WTC11 (cell line): ENCODE measurements around the gene CTNNAL1. TPM values are rescaled to one million over a fixed set of nuclear protein-coding genes. Genes with fewer than 3 reads are reported as not detected.

Source experiments
- ATAC-seq: fragments of 200-7000 bp; cut with Tn5 transposase; 2 replicates; pipeline ENCODE4 v1.10.0; 2021; ENCODE audit warnings: mild to moderate bottlenecking, moderate library complexity
- CTCF ChIA-PET: fragments of 300-600 bp; sonication (Branson Sonifier 250); formaldehyde crosslinking; loops from one replicate; lab custom pipeline; 2021; ENCODE audit warnings: antibody characterized with exemption; lab: Charles Lee
- POLR2A ChIA-PET: fragments of 350-600 bp; sonication (Branson Sonifier 250); formaldehyde crosslinking; loops from one replicate; lab custom pipeline; 2021; ENCODE audit warnings: antibody characterized with exemption; lab: Charles Lee
- DNase-seq: peaks from one replicate; pipeline ENCODE4 v3.0.0; 2021; ENCODE audit warnings: low spot score
- H3K27ac Mint-ChIP-seq: 2 replicates; pipeline ENCODE4 v1.8.0; 2021; ENCODE audit warnings: mixed read lengths
- H3K27me3 Mint-ChIP-seq: 2 replicates; pipeline ENCODE4 v1.8.0; 2021; ENCODE audit warnings: low read depth, mild to moderate bottlenecking, moderate library complexity, mixed read lengths
- H3K36me3 Mint-ChIP-seq: 2 replicates; pipeline ENCODE4 v1.8.0; 2021; ENCODE audit warnings: mixed read lengths
- H3K4me1 Mint-ChIP-seq: 2 replicates; pipeline ENCODE4 v1.8.0; 2022; ENCODE audit warnings: mixed read lengths
- H3K4me3 Mint-ChIP-seq: 2 replicates; pipeline ENCODE4 v1.8.0; 2021; ENCODE audit warnings: mild to moderate bottlenecking, moderate library complexity, mixed read lengths
- H3K9me3 Mint-ChIP-seq: 2 replicates; pipeline ENCODE4 v1.8.0; 2021; ENCODE audit warnings: mixed read lengths
- CBFB ChIP-seq: sonication (generic); formaldehyde crosslinking; IDR thresholded peaks from 2 replicates; pipeline ENCODE4 v1.8.1; 2022; ENCODE audit warnings: mild to moderate bottlenecking, low read depth, missing genetic modification reagents
- NR3C1 ChIP-seq: sonication (generic); formaldehyde crosslinking; conservative IDR thresholded peaks from 2 replicates; pipeline ENCODE4 v1.8.1; 2023; ENCODE audit warnings: low read depth, mild to moderate bottlenecking, missing genetic modification reagents
- SMAD3 ChIP-seq: sonication (generic); formaldehyde crosslinking; IDR thresholded peaks from 2 replicates; pipeline ENCODE4 v1.8.0; 2022; ENCODE audit warnings: missing genetic modification reagents, mild to moderate bottlenecking, borderline replicate concordance
- TEAD4 ChIP-seq: sonication (generic); formaldehyde crosslinking; IDR thresholded peaks from 2 replicates; pipeline ENCODE4 v1.8.0; 2022; ENCODE audit warnings: mild to moderate bottlenecking, missing genetic modification reagents
- ZNF219 ChIP-seq: sonication (generic); formaldehyde crosslinking; IDR thresholded peaks from 2 replicates; pipeline ENCODE4 v1.8.0; 2023; ENCODE audit warnings: missing genetic modification reagents, mild to moderate bottlenecking, borderline replicate concordance
- total RNA-seq: library from RNA; stranded (reverse); gene quantifications from 3 replicates; pipeline ENCODE4 v1.2.3, GENCODE V29; 2021
- TF ChIP-seq, protein P1 (sequence below): sonication (generic); formaldehyde crosslinking; IDR thresholded peaks from 2 replicates; pipeline ENCODE4 v1.8.1; 2023; ENCODE audit warnings: mild to moderate bottlenecking, missing genetic modification reagents, borderline replicate concordance
- TF ChIP-seq, protein P2 (sequence below): sonication (generic); formaldehyde crosslinking; IDR thresholded peaks from 2 replicates; pipeline ENCODE4 v1.8.0; 2023; ENCODE audit warnings: missing genetic modification reagents
- TF ChIP-seq, protein P3 (sequence below): sonication (generic); formaldehyde crosslinking; IDR thresholded peaks from 2 replicates; pipeline ENCODE4 v1.8.1; 2023; ENCODE audit warnings: mild to moderate bottlenecking, moderate library complexity, missing genetic modification reagents
- TF ChIP-seq, protein P4 (sequence below): sonication (generic); formaldehyde crosslinking; conservative IDR thresholded peaks from 2 replicates; pipeline ENCODE4 v1.8.1; 2022; ENCODE audit warnings: mild to moderate bottlenecking, missing genetic modification reagents
- TF ChIP-seq, protein P5 (sequence below): sonication (generic); formaldehyde crosslinking; IDR thresholded peaks from 2 replicates; pipeline ENCODE4 v1.8.1; 2022; ENCODE audit warnings: mild to moderate bottlenecking, missing genetic modification reagents, moderate library complexity, borderline replicate concordance
- TF ChIP-seq, protein P6 (sequence below): sonication (generic); formaldehyde crosslinking; IDR thresholded peaks from 2 replicates; pipeline ENCODE4 v1.8.1; 2022; ENCODE audit warnings: low read depth, mild to moderate bottlenecking, moderate library complexity, missing genetic modification reagents, borderline replicate concordance
- TF ChIP-seq, protein P7 (sequence below): sonication (generic); formaldehyde crosslinking; IDR thresholded peaks from 2 replicates; pipeline ENCODE4 v1.8.1; 2022; ENCODE audit warnings: low read depth, missing genetic modification reagents, borderline replicate concordance
- TF ChIP-seq, protein P8 (sequence below): sonication (generic); formaldehyde crosslinking; IDR thresholded peaks from 2 replicates; pipeline ENCODE4 v1.8.0; 2022; ENCODE audit warnings: mild to moderate bottlenecking, missing genetic modification reagents
- TF ChIP-seq, protein P9 (sequence below): fragments of 250-450 bp; sonication (Bioruptor Pico); IDR thresholded peaks from 2 replicates; pipeline ENCODE4 v1.9.0; 2021; ENCODE audit warnings: mild to moderate bottlenecking

CTNNAL1 gene
- total RNA-seq, 1 experiment from 2014 or later, result 53.1 TPM

DNA sequence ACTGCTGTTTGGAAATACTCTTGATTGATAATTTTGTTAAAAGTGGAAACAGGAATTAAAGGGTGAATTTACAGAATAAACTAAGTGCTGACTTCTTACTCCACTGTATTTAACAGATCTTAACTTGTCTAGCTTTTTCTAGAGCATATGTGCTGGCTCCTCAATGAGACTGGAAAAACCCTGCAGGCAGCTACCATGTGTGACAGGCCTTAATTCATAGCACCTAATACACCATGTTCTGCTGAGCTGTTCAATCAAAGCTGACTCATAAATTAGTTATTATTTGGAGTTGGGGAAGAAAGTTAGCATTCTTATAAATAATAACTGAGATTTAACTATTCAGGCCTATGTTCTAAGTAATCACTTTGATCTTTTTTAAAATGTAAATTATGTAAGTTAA lies 29.4 kb downstream of the CTNNAL1 start:
- CTCF ChIA-PET, result no interaction called here

More for the DNA sequence above, 29.4 kb downstream of the CTNNAL1 start:
- peaks cover 5% of the 10 kb centered on the region for H3K9me3 Mint-ChIP-seq
- POLR2A ChIA-PET, result no interaction called here
- H3K36me3 Mint-ChIP-seq, result peaks cover 16% of the 10 kb centered on the region
- no peak overlapping the region for H3K27ac Mint-ChIP-seq
- H3K4me1 Mint-ChIP-seq, result no peaks in the 10 kb centered on the region
- H3K4me3 Mint-ChIP-seq, result no peak overlapping the region
- no peaks in the 10 kb centered on the region for H3K27me3 Mint-ChIP-seq
- no peak for DNase-seq
- ATAC-seq, result no peak
- TF ChIP-seq, protein P1, sequence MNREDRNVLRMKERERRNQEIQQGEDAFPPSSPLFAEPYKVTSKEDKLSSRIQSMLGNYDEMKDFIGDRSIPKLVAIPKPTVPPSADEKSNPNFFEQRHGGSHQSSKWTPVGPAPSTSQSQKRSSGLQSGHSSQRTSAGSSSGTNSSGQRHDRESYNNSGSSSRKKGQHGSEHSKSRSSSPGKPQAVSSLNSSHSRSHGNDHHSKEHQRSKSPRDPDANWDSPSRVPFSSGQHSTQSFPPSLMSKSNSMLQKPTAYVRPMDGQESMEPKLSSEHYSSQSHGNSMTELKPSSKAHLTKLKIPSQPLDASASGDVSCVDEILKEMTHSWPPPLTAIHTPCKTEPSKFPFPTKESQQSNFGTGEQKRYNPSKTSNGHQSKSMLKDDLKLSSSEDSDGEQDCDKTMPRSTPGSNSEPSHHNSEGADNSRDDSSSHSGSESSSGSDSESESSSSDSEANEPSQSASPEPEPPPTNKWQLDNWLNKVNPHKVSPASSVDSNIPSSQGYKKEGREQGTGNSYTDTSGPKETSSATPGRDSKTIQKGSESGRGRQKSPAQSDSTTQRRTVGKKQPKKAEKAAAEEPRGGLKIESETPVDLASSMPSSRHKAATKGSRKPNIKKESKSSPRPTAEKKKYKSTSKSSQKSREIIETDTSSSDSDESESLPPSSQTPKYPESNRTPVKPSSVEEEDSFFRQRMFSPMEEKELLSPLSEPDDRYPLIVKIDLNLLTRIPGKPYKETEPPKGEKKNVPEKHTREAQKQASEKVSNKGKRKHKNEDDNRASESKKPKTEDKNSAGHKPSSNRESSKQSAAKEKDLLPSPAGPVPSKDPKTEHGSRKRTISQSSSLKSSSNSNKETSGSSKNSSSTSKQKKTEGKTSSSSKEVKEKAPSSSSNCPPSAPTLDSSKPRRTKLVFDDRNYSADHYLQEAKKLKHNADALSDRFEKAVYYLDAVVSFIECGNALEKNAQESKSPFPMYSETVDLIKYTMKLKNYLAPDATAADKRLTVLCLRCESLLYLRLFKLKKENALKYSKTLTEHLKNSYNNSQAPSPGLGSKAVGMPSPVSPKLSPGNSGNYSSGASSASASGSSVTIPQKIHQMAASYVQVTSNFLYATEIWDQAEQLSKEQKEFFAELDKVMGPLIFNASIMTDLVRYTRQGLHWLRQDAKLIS, result no peak
- TF ChIP-seq, protein P2, sequence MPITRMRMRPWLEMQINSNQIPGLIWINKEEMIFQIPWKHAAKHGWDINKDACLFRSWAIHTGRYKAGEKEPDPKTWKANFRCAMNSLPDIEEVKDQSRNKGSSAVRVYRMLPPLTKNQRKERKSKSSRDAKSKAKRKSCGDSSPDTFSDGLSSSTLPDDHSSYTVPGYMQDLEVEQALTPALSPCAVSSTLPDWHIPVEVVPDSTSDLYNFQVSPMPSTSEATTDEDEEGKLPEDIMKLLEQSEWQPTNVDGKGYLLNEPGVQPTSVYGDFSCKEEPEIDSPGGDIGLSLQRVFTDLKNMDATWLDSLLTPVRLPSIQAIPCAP (CRISPR knock-in tag), result no peak
- TF ChIP-seq, protein P3, sequence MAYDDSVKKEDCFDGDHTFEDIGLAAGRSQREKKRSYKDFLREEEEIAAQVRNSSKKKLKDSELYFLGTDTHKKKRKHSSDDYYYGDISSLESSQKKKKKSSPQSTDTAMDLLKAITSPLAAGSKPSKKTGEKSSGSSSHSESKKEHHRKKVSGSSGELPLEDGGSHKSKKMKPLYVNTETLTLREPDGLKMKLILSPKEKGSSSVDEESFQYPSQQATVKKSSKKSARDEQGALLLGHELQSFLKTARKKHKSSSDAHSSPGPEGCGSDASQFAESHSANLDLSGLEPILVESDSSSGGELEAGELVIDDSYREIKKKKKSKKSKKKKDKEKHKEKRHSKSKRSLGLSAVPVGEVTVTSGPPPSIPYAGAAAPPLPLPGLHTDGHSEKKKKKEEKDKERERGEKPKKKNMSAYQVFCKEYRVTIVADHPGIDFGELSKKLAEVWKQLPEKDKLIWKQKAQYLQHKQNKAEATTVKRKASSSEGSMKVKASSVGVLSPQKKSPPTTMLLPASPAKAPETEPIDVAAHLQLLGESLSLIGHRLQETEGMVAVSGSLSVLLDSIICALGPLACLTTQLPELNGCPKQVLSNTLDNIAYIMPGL (CRISPR knock-in tag), result no peak
- no peak for TF ChIP-seq TEAD4
- no peak for TF ChIP-seq SMAD3
- no peak for TF ChIP-seq CBFB
- TF ChIP-seq, protein P4, sequence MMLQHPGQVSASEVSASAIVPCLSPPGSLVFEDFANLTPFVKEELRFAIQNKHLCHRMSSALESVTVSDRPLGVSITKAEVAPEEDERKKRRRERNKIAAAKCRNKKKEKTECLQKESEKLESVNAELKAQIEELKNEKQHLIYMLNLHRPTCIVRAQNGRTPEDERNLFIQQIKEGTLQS (CRISPR knock-in tag), result no peak
- TF ChIP-seq, protein P5, sequence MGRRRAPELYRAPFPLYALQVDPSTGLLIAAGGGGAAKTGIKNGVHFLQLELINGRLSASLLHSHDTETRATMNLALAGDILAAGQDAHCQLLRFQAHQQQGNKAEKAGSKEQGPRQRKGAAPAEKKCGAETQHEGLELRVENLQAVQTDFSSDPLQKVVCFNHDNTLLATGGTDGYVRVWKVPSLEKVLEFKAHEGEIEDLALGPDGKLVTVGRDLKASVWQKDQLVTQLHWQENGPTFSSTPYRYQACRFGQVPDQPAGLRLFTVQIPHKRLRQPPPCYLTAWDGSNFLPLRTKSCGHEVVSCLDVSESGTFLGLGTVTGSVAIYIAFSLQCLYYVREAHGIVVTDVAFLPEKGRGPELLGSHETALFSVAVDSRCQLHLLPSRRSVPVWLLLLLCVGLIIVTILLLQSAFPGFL (CRISPR knock-in tag), result no peak
- TF ChIP-seq, protein P6, sequence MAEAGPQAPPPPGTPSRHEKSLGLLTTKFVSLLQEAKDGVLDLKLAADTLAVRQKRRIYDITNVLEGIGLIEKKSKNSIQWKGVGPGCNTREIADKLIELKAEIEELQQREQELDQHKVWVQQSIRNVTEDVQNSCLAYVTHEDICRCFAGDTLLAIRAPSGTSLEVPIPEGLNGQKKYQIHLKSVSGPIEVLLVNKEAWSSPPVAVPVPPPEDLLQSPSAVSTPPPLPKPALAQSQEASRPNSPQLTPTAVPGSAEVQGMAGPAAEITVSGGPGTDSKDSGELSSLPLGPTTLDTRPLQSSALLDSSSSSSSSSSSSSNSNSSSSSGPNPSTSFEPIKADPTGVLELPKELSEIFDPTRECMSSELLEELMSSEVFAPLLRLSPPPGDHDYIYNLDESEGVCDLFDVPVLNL (CRISPR knock-in tag), result no peak
- TF ChIP-seq, protein P7, sequence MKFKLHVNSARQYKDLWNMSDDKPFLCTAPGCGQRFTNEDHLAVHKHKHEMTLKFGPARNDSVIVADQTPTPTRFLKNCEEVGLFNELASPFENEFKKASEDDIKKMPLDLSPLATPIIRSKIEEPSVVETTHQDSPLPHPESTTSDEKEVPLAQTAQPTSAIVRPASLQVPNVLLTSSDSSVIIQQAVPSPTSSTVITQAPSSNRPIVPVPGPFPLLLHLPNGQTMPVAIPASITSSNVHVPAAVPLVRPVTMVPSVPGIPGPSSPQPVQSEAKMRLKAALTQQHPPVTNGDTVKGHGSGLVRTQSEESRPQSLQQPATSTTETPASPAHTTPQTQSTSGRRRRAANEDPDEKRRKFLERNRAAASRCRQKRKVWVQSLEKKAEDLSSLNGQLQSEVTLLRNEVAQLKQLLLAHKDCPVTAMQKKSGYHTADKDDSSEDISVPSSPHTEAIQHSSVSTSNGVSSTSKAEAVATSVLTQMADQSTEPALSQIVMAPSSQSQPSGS (CRISPR knock-in tag), result no peak
- TF ChIP-seq, protein P8, sequence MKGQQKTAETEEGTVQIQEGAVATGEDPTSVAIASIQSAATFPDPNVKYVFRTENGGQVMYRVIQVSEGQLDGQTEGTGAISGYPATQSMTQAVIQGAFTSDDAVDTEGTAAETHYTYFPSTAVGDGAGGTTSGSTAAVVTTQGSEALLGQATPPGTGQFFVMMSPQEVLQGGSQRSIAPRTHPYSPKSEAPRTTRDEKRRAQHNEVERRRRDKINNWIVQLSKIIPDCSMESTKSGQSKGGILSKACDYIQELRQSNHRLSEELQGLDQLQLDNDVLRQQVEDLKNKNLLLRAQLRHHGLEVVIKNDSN (CRISPR knock-in tag), result no peak
- TF ChIP-seq, protein P9, sequence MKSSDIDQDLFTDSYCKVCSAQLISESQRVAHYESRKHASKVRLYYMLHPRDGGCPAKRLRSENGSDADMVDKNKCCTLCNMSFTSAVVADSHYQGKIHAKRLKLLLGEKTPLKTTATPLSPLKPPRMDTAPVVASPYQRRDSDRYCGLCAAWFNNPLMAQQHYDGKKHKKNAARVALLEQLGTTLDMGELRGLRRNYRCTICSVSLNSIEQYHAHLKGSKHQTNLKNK (CRISPR knock-in tag), result no peak
- TF ChIP-seq ZNF219, result no peak
- no peak for TF ChIP-seq NR3C1 (CRISPR knock-in tag)
- TF ChIP-seq, all 79 proteins: peak for 0
